ENCODE results near the gene SRCIN1.
"Not testable (repeated sequence)": the region's sequence is repeated elsewhere in the genome, so short reads cannot be mapped to it uniquely, and the experiment has no call there.

The SRCIN1 gene

DNA sequence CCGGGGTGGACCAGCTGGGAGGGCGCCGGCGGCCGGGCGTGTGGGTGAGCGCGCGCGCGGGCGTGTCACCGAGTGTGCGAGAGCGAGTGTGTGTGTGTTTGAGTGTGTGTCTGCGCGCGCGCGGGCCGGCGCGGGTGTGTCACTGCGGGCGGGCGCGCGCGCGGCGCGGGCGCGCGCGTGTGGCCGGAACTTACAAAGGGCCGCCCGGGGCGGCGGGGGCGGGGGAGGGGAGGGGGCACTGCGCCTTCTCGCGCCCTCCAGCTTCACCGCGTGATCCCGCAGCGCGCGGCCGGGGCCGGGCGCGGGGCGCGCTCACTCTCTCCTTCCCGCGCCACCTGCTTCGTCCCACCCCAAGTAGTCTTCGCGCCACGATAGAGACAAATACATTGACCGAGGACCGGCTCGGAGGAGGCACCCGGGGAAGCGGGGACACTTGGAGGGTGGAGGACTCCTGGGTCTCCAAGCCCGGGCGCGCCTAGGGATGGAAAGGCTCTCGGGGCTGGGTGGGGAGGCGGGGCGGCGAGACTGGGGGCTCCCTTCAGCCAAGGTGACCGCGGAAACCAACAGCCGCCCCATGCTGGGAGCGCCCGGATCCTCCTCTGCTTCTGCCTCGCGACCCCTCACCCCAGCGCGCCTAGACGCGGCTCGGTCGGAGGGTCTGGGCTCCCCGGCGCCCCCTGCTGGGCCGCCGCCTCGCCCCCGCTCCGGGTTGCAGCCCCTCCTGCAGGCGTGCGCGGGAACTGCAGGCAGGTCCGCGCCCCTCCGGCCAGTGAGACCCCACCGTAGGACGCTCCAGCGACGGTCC lies at the start of gene SRCIN1:
SRCIN1 (minus strand) TSS at position 112 of the 805 bp plus-strand sequence. CDS start 247 bp downstream, outside the sequence.
- intact Hi-C loops (cut with DNase I): loop anchor here (5.0 kb wide), 1 partner anchor 51 kb away; no protein-coding TSS in a partner anchor
- DNase-seq: peak; percentile 57 to 90 (median 78)

GRCh38 chr17:38654411-38655398 lies 49.0 kb upstream of the SRCIN1 start:
- DNase-seq: peak in 3 of 42 donors; percentile 9 to 29 (median 21)
- intact Hi-C loops (cut with DNase I): loop anchor here (5.0 kb wide), 1 partner anchor 47 kb away; the partner anchor contains the start of gene SRCIN1

DNA sequence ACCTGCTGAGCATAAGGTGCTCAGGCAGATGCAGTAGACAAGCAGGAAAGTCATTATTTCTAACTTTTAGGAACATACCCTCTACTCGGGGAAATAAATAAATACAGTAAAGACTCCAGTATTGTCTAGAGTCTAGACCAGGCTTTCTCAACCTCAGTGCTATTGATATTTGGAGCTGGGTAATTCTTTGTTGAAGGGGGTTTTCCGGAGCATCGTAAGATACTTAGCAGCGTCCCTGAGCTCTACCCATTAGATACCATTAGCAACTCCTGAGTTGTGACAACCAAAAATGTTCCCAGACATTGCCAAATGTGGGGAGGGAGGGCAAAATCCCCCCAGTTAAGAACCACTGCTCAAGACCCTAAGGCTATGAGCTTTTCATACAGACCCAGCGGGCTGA lies 47.9 kb upstream of the SRCIN1 start:
- DNase-seq: peak in 1 of 42 donors; percentile 10

GRCh38 chr17:38653230-38653629 lies 47.5 kb upstream of the SRCIN1 start:
- intact Hi-C loops (cut with DNase I): no loop called here
- peak in 2 of 42 donors; percentile 2 to 3 for DNase-seq

More for the DNA sequence above, 47.9 kb upstream of the SRCIN1 start:
- intact Hi-C loops (cut with DNase I): no loop called here

DNA sequence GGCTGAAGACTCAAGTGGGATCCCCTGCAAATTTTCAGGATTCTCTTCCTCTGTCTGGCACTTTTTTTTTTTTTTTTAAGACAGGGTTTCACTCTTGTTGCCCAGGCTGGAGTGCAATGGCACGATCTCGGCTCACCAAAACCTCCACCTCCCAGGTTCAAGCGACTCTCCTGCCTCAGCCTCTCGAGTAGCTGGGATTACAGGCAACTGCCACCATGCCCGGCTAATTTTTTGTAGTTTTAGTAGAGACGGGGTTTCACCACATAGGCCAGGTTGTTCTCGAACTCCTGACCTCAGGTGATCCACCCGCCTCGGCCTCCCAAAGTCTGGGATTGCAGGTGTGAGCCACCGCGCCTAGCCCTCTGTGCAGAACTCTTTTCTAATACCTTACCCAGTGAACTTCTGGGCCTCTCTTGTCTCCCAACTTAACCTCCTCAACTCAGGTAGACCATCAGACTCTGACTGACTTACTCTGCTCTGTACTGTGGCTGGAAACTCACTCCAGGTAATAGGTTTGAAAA lies 45.0 kb upstream of the SRCIN1 start:
- intact Hi-C loops (cut with DNase I): not testable (repeated sequence)
- peak in 3 of 42 donors; percentile 1 to 14 (median 13) for DNase-seq

GRCh38 chr17:38637951-38638350 lies 32.2 kb upstream of the SRCIN1 start:
- intact Hi-C loops (cut with DNase I): no loop called here

GRCh38 chr17:38636054-38636453 lies 30.3 kb upstream of the SRCIN1 start:
- DNase-seq: peak in 1 of 42 donors; percentile 6
- intact Hi-C loops (cut with DNase I): no loop called here

More at GRCh38 chr17:38637951-38638350, 32.2 kb upstream of the SRCIN1 start:
- DNase-seq: peak in 20 of 42 donors; percentile 22 to 70 (median 36)

DNA sequence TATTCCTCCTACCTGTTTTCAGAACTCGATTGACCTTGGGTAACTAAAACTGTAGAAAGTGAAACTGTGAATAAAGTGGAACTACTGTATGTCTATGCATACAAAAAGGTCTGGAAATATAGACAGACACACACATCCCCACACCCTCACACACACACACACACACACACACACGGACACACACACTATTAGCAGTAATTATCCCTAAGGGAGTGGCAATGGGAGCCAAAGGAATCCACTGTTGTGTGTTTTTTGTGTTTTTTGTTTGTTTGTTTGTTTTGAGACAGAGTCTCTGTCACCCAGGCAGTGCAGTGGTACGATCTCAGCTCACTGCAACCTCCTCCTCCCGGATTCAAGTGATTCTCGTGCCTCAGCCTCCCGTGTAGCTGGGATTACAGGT lies 26.6 kb upstream of the SRCIN1 start:
- intact Hi-C loops (cut with DNase I): no loop called here
- DNase-seq: no peak

- intact Hi-C loops (cut with DNase I): no loop called here
- DNase-seq: peak in 2 of 42 donors; percentile 15 to 20
These were observed 22.7 kb upstream of the SRCIN1 start for GRCh38 chr17:38628441-38628840.

GRCh38 chr17:38627957-38628356 lies 22.2 kb upstream of the SRCIN1 start:
- intact Hi-C loops (cut with DNase I): no loop called here
- peak in 1 of 42 donors; percentile 8 for DNase-seq

DNA sequence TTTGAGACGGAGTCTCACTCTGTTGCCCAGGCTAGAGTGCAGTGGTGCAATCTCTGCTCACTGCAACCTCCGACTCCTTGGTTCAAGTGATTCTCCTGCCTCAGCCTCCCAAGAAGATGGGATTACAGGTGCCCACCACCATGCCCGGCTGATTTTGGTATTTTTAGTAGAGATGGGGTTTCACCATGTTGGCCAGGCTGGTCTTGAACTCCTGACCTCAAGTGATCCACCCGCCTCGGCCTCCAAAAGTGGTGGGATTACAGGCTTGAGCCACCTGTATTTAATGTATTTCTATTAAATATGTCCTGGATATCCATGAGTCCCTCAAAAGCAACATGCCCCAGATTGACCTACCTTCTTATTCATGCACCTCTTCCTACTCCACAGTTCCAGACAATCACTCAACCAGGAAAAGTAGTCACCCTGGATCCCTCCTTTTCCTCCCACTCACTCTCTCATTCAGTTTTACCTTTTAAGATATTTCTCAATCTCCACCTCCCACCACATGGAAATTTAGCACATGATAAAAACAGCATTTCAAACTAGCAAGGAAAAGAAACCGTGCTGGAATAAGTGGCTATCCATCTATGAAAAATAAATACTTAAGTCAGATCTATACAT lies 21.0 kb upstream of the SRCIN1 start:
- DNase-seq: peak in 8 of 42 donors; percentile 10 to 58 (median 31)
- intact Hi-C loops (cut with DNase I): not testable (repeated sequence)

DNA sequence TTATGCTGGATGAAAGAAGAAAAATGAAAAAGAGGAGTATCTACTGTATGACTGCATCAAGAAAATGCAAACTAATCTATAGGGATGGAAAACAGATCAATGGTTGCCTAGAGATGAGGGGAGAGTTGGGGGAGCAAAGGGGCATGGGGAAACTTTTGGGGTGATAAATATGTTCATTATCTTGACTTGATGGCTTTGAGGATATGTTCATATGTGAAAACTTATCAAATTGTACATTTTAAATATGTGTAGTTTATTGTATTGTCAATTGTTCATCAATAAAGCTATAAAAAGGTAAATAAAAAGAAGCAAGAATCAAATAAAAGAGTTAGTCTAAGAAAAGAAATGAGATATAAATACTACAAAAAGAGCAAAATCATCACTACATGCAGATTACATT lies 19.7 kb upstream of the SRCIN1 start:
- intact Hi-C loops (cut with DNase I): no loop called here

GRCh38 chr17:38624782-38625355 lies 19.1 kb upstream of the SRCIN1 start:
- peak in 1 of 42 donors; percentile 12 for DNase-seq
- intact Hi-C loops (cut with DNase I): not testable (repeated sequence)

More for the DNA sequence above, 19.7 kb upstream of the SRCIN1 start:
- no peak for DNase-seq

GRCh38 chr17:38621538-38621937 lies 15.8 kb upstream of the SRCIN1 start:
- intact Hi-C loops (cut with DNase I): no loop called here
- DNase-seq: no peak

- peak in 2 of 42 donors; percentile 12 to 21 for DNase-seq
- intact Hi-C loops (cut with DNase I): no loop called here
These were observed 15.0 kb upstream of the SRCIN1 start for GRCh38 chr17:38620551-38621277.

GRCh38 chr17:38619937-38620550 lies 14.3 kb upstream of the SRCIN1 start:
- DNase-seq: peak in 2 of 42 donors; percentile 4 to 24
- intact Hi-C loops (cut with DNase I): no loop called here

GRCh38 chr17:38619451-38619795 lies 13.7 kb upstream of the SRCIN1 start:
- intact Hi-C loops (cut with DNase I): no loop called here
- DNase-seq: peak in 1 of 42 donors; percentile 2
